Activated naive CD8-positive, alpha-beta T cell treated with anti-CD3 and anti-CD28 coated beads, Interleukin-2, amount 10 ng/mL, durations not matched to agents 7 days and 5 days (primary cell): ENCODE data around the gene FBXW5. TPM values are rescaled to one million over a fixed set of nuclear protein-coding genes. Genes with fewer than 3 reads are reported as not detected.
A peak's percentile ranks its signal among the peaks of the same experiment; 100 is the strongest.

Source experiments
- ATAC-seq: fragments of 150-1000 bp; cut with Tn5 transposase; one replicate; pipeline ENCODE4 v1.10.0; 2021; ENCODE audit warnings: low read depth, moderate library complexity
- POLR2A ChIA-PET: fragments of 350-600 bp; sonication (Branson Sonifier 250); formaldehyde crosslinking; loops from one replicate; lab custom pipeline; 2021; ENCODE audit warnings: antibody characterized with exemption; lab: Charles Lee
- DNase-seq: peaks from one replicate; pipeline ENCODE4 v3.0.0; 2021
- H3K27ac Mint-ChIP-seq: one replicate; pipeline ENCODE4 v1.8.0; 2022; ENCODE audit warnings: mild to moderate bottlenecking, mixed read lengths
- H3K27me3 Mint-ChIP-seq: one replicate; pipeline ENCODE4 v1.8.0; 2022; ENCODE audit warnings: mild to moderate bottlenecking, moderate library complexity, mixed read lengths
- H3K36me3 Mint-ChIP-seq: one replicate; pipeline ENCODE4 v1.8.0; 2021; ENCODE audit warnings: mild to moderate bottlenecking, mixed read lengths
- H3K4me1 Mint-ChIP-seq: one replicate; pipeline ENCODE4 v1.8.0; 2021; ENCODE audit warnings: mixed read lengths
- H3K4me3 Mint-ChIP-seq: one replicate; pipeline ENCODE4 v1.8.0; 2022; ENCODE audit warnings: mild to moderate bottlenecking, moderate library complexity, mixed read lengths
- H3K9me3 Mint-ChIP-seq: one replicate; pipeline ENCODE4 v1.8.0; 2021; ENCODE audit warnings: mixed read lengths
- total RNA-seq, 2 experiments: library from RNA; stranded (reverse); gene quantifications; one replicate each; pipeline ENCODE4 v1.2.3, GENCODE V29; 2021

FBXW5 gene
- total RNA-seq, 2 experiments from 2014 or later, result 103 to 104 TPM

DNA sequence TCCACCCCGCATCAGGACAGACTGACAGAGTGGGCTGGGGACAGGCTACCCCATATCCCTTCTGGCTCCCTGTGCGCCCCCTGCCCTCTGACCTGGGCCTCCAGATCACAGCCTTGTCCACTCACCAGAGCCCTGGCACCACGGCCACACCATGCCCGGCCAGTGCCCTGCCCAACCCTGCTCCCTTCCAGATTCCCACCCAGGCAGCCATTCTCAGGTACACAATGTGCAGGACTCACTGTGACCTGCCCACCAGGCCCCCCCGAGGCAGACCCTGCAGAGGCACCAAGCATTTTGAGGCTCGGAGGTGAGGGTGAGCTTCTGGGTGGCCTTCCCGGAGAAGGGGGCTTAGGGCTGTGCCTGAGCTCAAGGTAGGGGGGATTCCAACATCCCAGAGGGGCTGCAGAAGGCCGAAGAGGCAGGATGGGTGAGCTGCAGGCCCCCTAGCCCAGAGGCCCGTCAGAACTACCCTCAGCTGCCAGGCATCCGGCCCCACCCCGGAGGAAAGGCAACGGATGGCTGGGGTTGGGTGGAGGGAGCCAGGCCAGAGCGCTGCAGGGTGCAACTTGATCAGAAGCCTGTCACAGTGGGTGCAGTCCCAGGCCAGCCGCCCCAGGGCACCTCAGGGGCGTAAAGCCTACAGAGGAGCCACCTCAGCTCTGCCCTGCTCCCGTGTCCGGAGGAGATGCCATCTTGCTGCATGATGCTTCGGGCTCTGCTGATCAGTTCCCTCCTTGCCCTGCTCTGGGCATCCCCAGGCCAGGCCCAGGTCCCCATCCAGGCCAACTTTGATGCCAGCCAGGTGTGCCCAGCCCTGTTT lies 37.9 kb upstream of the FBXW5 start, which contains the start of gene LCNL1:
Gene LCNL1 (plus strand): TSS at position 762 of the 820 bp plus-strand sequence. CDS start 594 bp downstream, outside the sequence.
- no peak for DNase-seq
- ATAC-seq, result no peak
- no peak within 1 kb of the TSS for H3K27ac Mint-ChIP-seq
- H3K4me1 Mint-ChIP-seq, result peaks cover 2% of the 10 kb centered on the region
- H3K27me3 Mint-ChIP-seq, result peaks cover 25% of the 10 kb centered on the region
- no peak within 1 kb of the TSS for H3K4me3 Mint-ChIP-seq
- no peaks in the 10 kb centered on the region for H3K9me3 Mint-ChIP-seq
- H3K36me3 Mint-ChIP-seq, result no peaks in the 10 kb centered on the region
- POLR2A ChIA-PET, result interaction anchor here (1.1 to 1.6 kb wide), 2 partner anchors 10 to 148 kb away, joined by 5 to 6 read pairs; partner anchors contain the start of gene PAXX

DNA sequence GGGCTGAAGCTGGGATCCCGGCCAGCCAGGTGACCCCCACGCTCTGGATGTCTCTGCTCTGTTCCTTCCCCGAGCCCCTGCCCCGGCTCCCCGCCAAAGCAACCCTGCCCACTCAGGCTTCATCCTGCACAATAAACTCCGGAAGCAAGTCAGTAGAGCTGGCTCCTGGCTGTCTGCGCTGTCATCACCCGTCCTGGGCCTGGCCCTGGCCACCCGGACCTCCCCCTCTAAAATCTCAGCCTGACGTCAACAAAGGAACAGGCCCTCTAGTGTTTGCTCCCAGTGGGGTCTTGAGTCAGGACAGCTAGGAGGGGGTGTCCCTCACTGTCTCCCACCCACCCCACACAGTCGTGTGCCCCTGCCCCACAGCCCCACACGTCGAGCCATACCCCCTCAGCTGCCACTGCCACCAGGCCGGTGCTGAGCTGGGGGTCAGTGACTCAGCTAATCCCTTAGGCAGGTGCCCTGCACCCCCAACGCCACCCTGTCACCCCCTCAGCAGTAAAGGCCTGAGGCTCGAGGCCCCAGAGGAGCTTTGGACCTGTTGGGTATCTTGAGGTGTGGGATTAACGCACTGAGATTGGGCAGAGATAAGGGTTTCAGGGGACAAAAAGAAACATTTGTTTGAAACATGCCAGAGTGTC lies 37.2 kb upstream of the FBXW5 start:
- H3K27me3 Mint-ChIP-seq, result peaks cover 20% of the 10 kb centered on the region
- H3K4me1 Mint-ChIP-seq, result peaks cover 2% of the 10 kb centered on the region
- no peaks in the 10 kb centered on the region for H3K36me3 Mint-ChIP-seq
- no peaks in the 10 kb centered on the region for H3K9me3 Mint-ChIP-seq
- POLR2A ChIA-PET, result interaction anchor here (1.1 to 1.6 kb wide), 2 partner anchors 11 to 147 kb away, joined by 5 to 6 read pairs; partner anchors contain the start of gene PAXX
- H3K27ac Mint-ChIP-seq, result no peak overlapping the region
- DNase-seq (no peak), ATAC-seq (no peak)
- no peak overlapping the region for H3K4me3 Mint-ChIP-seq

DNA sequence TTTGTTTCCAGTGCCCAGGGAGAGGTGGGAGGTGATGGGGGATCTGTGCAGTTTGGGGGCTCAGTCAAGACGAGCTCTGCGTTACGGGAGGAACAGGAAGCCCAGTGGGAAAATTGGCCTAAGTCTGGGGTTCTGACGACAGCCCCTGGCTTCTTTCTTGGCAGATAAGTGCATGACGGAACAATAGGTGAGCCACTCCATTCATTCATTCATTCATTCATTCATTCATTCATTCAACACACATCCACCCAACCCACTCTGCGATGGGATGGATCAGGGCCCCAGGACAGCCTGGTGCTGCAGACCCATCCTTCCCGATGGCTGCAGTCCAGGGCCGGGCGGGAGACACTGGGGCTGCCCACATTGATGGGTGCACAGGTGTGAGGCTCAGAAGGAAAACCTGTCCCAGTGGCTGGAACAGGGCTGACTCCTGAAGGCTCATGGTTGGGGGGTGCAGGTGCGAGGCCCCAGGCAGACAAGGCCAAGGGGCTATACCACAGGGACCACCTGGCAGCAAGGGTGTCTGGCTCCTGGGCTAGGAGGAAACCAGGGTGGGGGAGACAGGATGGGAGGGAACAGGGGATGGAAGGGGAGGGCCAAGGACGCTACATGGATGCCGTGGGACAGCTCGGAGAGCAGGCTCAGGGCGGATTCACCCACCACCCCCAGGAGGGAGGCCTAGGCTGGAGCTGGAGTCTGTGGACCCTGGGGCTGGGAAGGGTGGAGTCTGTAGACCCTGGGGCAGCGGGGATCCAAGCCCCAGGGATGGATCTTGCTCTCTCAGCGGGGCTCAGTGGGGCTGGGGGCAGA lies 36.3 kb upstream of the FBXW5 start:
- Mint-ChIP-seq H3K27me3 (peaks cover 13% of the 10 kb centered on the region), H3K9me3 (no peaks in the 10 kb centered on the region), H3K4me1 (peaks cover 2% of the 10 kb centered on the region), H3K36me3 (no peaks in the 10 kb centered on the region), H3K27ac (no peak overlapping the region), H3K4me3 (no peak overlapping the region)
- DNase-seq, result no peak
- ATAC-seq, result no peak
- POLR2A ChIA-PET, result no interaction called here

DNA sequence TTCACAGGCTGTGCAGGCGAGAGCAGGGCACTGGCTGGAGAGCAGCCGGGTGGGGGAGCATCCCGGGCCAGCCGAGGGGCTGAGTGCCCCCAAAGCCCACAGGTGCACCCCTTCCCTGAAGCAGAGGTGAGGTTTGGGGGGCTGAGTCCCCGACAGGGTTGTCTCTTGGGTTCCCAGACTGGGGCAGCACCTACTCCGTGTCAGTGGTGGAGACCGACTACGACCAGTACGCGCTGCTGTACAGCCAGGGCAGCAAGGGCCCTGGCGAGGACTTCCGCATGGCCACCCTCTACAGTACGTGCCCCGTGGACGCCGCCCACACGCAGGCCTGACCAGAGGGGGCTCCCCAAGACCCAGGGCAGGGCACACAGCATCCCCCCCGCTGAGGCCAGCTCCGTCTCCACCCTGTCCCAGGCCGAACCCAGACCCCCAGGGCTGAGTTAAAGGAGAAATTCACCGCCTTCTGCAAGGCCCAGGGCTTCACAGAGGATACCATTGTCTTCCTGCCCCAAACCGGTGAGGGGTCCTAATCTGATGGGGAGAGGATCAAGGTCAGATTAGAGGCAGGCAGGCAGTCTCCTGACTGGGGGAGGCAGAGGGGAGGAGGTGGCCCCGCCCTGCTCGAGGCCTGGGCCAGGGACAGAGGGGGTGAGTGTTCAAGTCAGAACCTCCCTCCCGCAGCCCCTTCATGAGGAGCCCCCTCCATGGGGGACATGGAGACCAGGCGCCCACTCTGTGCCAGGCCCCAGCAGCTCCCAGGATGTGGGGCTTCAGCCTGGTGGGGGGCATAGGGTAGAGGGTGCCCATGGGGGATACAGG lies 35.4 kb upstream of the FBXW5 start:
- Mint-ChIP-seq H3K9me3 (no peaks in the 10 kb centered on the region), H3K4me1 (peaks cover 7% of the 10 kb centered on the region), H3K27me3 (peaks cover 13% of the 10 kb centered on the region), H3K36me3 (no peaks in the 10 kb centered on the region), H3K27ac (no peak overlapping the region), H3K4me3 (no peak overlapping the region)
- POLR2A ChIA-PET, result no interaction called here
- DNase-seq (no peak), ATAC-seq (no peak)

DNA sequence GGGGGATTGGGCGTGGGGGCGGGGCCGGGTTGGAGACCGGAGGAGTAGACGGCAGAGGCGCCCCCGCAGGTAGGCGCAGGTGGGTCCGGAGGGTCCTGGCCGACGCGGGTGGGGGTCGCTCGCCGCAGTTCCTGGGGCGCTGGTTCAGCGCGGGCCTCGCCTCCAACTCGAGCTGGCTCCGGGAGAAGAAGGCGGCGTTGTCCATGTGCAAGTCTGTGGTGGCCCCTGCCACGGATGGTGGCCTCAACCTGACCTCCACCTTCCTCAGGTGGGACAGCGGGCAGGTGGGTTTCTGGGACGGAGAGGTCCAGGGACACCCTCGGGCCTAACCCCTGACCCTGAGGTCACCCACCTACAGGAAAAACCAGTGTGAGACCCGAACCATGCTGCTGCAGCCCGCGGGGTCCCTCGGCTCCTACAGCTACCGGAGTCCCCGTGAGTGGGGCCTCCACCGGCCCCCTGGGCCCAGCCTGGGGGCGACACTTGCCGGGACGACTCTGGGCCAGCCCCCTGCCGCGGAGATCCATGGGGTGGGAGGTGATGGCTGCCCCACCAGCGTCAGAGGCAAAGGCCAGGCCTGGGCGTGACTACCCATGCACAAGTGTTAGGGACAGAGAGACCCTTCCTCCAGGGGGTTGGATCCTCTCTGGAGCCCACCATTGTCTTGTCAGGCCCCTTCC lies 34.5 kb upstream of the FBXW5 start:
- Mint-ChIP-seq H3K4me3 (no peak overlapping the region), H3K4me1 (peaks cover 7% of the 10 kb centered on the region), H3K27me3 (peaks cover 6% of the 10 kb centered on the region), H3K27ac (no peak overlapping the region), H3K36me3 (no peaks in the 10 kb centered on the region), H3K9me3 (no peaks in the 10 kb centered on the region)
- POLR2A ChIA-PET, result interaction anchor here (0.8 to 1.6 kb wide), 3 partner anchors 13 to 17 kb away, joined by 3 to 8 read pairs (median 3); partner anchors contain the start of genes CLIC3 and PAXX
- no peak for ATAC-seq
- DNase-seq, result no peak

DNA sequence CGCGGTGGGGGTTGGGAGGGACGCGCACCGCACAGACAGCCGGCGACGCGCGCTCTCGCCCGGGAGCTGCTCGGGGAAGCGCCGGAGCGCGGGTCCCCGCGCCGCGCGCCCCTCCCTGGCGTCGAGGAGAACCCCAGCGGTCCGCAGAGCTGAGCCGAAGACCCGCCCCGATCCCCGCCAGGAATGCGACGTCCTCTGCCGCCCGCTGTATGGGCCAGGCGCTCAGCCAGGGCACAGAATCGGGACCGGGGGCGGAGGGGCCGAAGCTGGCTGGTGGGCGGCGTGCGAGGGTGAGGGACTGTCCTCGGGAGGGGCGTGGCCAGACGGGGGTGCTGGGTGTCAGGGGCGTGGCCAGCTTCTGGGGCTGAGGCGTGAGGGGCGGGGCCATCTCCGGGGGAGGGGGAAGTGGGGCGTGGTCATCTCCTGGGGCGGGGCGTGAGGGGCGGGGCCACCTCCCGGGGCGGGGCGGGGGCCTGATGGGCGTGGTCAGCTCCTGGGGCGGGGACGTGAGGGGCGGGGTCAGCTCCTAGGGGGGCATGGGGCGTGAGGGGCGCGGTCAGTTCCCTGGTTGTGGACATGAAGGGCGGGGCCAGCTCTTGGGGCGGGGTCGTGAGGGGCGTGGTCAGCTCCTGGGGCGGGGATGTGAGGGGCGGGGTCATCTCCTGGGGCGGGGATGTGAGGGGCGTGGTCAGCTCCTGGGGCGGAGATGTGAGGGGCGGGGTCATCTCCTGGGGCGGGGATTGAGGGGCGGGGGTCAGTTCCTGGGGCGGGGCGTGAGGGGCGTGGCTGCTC lies 33.7 kb upstream of the FBXW5 start:
- Mint-ChIP-seq H3K36me3 (no peaks in the 10 kb centered on the region), H3K4me3 (no peak overlapping the region), H3K27ac (no peak overlapping the region), H3K9me3 (no peaks in the 10 kb centered on the region), H3K27me3 (peaks cover 3% of the 10 kb centered on the region), H3K4me1 (peaks cover 6% of the 10 kb centered on the region)
- ATAC-seq (peak; percentile 38), DNase-seq (peak; percentile 77)
- POLR2A ChIA-PET, result interaction anchor here (0.6 to 1.6 kb wide), 6 partner anchors 13 to 283 kb away, joined by 3 to 8 read pairs (median 3); partner anchors contain the start of genes CLIC3, EDF1 and PAXX

DNA sequence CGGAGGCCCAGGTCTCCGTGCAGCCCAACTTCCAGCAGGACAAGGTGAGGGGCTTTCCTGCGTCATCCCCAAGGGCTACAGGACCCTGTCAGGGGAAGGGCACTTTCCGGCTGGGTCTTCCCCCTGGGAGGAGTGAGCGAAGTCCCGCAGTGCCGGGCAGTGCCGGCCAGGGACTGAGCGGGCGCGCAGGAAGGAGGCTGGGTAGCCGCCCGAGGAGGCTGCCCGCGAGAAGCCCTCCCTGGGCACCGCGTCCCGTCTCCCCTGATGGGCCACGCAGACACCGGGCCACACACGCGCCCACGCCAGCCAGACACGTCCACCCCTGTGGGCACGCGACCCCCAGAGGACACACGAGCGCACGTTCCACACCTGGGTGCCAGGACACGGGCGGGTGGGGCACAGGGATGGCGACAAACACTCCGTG lies 33.1 kb upstream of the FBXW5 start:
- H3K27ac Mint-ChIP-seq, result no peak overlapping the region
- no peaks in the 10 kb centered on the region for H3K27me3 Mint-ChIP-seq
- H3K36me3 Mint-ChIP-seq, result no peaks in the 10 kb centered on the region
- POLR2A ChIA-PET, result interaction anchor here (0.6 to 1.6 kb wide), 5 partner anchors 15 to 284 kb away, joined by 3 to 8 read pairs (median 3); partner anchors contain the start of genes CLIC3, EDF1 and PAXX
- ATAC-seq (no peak), DNase-seq (no peak)
- no peak overlapping the region for H3K4me3 Mint-ChIP-seq
- no peaks in the 10 kb centered on the region for H3K9me3 Mint-ChIP-seq
- peaks cover 6% of the 10 kb centered on the region for H3K4me1 Mint-ChIP-seq

DNA sequence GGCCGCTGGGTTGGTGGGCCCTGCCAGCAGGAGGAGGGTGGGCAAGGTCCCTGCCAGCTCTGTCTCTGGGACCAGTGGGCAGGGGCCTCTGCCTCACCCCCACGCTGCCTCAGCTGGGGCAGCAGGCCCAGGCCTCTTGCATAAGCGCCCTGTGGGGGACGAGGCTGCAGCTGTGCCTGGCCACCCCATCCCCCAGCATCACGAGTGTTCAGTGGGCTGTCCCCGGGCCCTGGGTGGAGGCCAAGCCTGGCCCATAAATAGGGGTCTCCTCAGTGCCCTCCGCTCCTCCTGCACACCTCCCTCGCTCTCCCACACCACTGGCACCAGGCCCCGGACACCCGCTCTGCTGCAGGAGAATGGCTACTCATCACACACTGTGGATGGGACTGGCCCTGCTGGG lies 32.7 kb upstream of the FBXW5 start, which contains the start of gene PTGDS:
Gene PTGDS (plus strand): TSS at position 282 of the 400 bp plus-strand sequence. CDS start 75 bp downstream, at position 357.
- no peaks in the 10 kb centered on the region for H3K36me3 Mint-ChIP-seq
- H3K4me3 Mint-ChIP-seq, result no peak within 1 kb of the TSS
- H3K4me1 Mint-ChIP-seq, result peaks cover 6% of the 10 kb centered on the region
- H3K27ac Mint-ChIP-seq, result no peak within 1 kb of the TSS
- POLR2A ChIA-PET, result interaction anchor here (3.7 kb wide), 1 partner anchor 15 kb away, joined by 19 read pairs; the partner anchor contains the start of gene PAXX
- H3K9me3 Mint-ChIP-seq, result no peaks in the 10 kb centered on the region
- ATAC-seq (no peak), DNase-seq (no peak)
- H3K27me3 Mint-ChIP-seq, result no peaks in the 10 kb centered on the region

DNA sequence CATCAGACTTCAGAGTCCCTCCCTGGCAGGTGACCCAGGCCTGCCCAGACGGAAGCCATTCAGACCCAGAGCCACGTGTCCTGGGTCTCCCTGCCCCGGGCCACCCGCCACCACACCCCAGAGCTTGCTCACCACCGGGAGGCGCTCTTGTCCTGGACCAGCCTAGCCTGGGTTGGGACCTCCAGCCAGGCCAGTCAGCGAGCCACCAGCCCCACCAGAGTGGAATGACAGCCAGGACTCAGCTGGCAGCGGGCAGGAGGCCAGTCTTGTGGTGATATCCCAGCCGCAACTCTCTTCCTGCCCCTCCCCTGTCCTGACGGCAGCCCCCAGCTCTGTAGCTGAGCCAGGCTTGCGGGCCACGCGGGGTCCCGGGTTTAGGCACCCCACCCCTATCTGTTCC lies 31.1 kb upstream of the FBXW5 start:
- H3K27me3 Mint-ChIP-seq, result no peaks in the 10 kb centered on the region
- H3K4me1 Mint-ChIP-seq, result peaks cover 6% of the 10 kb centered on the region
- no peaks in the 10 kb centered on the region for H3K36me3 Mint-ChIP-seq
- ATAC-seq (no peak), DNase-seq (peak; percentile 58)
- H3K9me3 Mint-ChIP-seq, result no peaks in the 10 kb centered on the region
- POLR2A ChIA-PET, result interaction anchor here (0.9 to 3.7 kb wide), 5 partner anchors 16 to 59 kb away, joined by 3 to 19 read pairs (median 3); partner anchors contain the start of genes FBXW5 and PAXX
- no peak overlapping the region for H3K27ac Mint-ChIP-seq
- no peak overlapping the region for H3K4me3 Mint-ChIP-seq

DNA sequence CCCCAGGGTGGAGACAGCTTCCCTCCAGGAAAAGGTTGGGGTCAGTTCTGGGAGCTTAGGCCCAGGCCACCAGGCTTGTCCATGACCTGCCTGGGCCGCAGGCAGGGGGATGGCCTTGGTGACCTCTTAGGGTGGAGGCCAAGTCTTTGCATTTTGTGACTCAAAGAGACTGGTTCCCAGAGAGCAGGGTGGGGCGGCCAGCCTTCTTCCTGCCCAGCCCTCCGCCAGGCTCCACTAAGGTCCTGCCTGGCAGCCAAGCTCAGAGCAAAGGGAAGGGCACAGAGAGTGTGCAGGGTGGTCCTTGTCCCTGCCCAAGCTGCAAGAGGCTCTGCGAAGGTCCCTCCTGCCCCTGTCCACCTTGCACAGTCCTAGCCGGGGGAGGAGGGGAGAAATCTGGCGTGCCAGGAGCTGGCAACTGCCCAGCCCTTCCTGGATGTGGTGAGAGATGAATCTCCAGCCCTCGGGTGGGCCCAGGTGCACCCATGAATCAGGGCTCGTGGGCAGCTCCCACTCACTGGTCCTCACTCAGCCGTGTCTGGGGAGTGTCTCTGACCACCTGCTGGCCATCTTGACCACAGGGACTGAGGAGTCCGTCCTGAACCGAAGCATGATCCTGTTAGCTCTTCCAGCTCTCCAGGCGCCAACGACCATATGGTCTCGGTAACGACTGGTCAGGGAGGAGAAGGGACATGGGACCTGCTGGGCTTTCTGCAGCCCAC lies 30.4 kb upstream of the FBXW5 start:
- DNase-seq, result no peak
- Mint-ChIP-seq H3K27ac (no peak overlapping the region), H3K4me3 (peak overlapping the region; percentile 19), H3K27me3 (no peaks in the 10 kb centered on the region), H3K4me1 (peaks cover 6% of the 10 kb centered on the region), H3K9me3 (no peaks in the 10 kb centered on the region), H3K36me3 (no peaks in the 10 kb centered on the region)
- POLR2A ChIA-PET, result interaction anchor here (0.8 to 3.7 kb wide), 6 partner anchors 17 to 89 kb away, joined by 3 to 19 read pairs (median 3); partner anchors contain the start of genes FBXW5, PAXX and TRAF2
- ATAC-seq, result peak; percentile 18
